22Rv1 (cell line): ENCODE results near the gene KCNT1.

Experiments used
- CTCF ChIP-seq: fragments of 450-650 bp; IDR thresholded peaks from 2 replicates; pipeline ENCODE4 v1.5.1; 2017; ENCODE audit warnings: mild to moderate bottlenecking
- ZFX ChIP-seq: fragments of 450-650 bp; IDR thresholded peaks from 2 replicates; pipeline ENCODE4 v1.6.1; 2017; ENCODE audit warnings: antibody characterized with exemption, borderline replicate concordance

GRCh38 chr9:135695642-135696041 lies 6.3 kb upstream of the KCNT1 start:
- TF ChIP-seq CTCF (no peak), ZFX (no peak)
